HEK293 (cell line): ENCODE results near the gene NPTXR.

Source experiments
- CTCF ChIA-PET: fragments of 350-600 bp; formaldehyde crosslinking; extraction: SDS; loops from one replicate; lab custom pipeline; 2021; ENCODE audit warnings: antibody characterized with exemption; lab: Yijun Ruan, JAX
- POLR2A ChIA-PET: fragments of 300-600 bp; formaldehyde crosslinking; extraction: SDS; loops from one replicate; lab custom pipeline; 2020; ENCODE audit warnings: antibody characterized with exemption, inconsistent platforms; lab: Yijun Ruan, JAX
- H3K27ac ChIP-seq: fragments of 200-500 bp; sonication (Bioruptor generic); 2 replicates; pipeline ENCODE4 v1.5.1; 2014; ENCODE audit warnings: low read depth, low read length, control low read depth, inconsistent platforms; ENCODE audit errors: extremely low read depth
- H3K36me3 ChIP-seq, 2 experiments: fragments of 200-500 bp in 1 of 2; sonication (Bioruptor generic) in 1 of 2; 1 replicate in 1 of 2; 2 replicates in 1 of 2; pipeline ENCODE4 v1.5.1; 2014 to 2017; ENCODE audit warnings: inconsistent platforms in 2 of 2, low read length in 2 of 2; ENCODE audit not compliant: control insufficient read depth in 2 of 2, insufficient read depth in 1 of 2
- H3K4me1 ChIP-seq: fragments of 200-500 bp; sonication (Bioruptor generic); 2 replicates; pipeline ENCODE4 v1.5.1; 2014; ENCODE audit warnings: mild to moderate bottlenecking, low read length, inconsistent platforms; ENCODE audit not compliant: control insufficient read depth, insufficient read depth
- H3K4me3 ChIP-seq: 2 replicates; pipeline ENCODE4 v1.5.1; 2011; ENCODE audit warnings: low read depth, mild to moderate bottlenecking, control low read depth, low read length, moderate library complexity
- H3K9me3 ChIP-seq: fragments of 200-500 bp; sonication (Bioruptor generic); 2 replicates; pipeline ENCODE4 v1.5.1; 2014; ENCODE audit warnings: low read depth, low read length, inconsistent platforms; ENCODE audit not compliant: control insufficient read depth, insufficient read depth
- BCL6B ChIP-seq: fragments of 450-650 bp; formaldehyde crosslinking; IDR thresholded peaks from 2 replicates; pipeline ENCODE4 v1.5.1; 2017; ENCODE audit warnings: missing biosample characterization, missing genetic modification characterization
- CTCF ChIP-seq: fragments of 450-650 bp; formaldehyde crosslinking; IDR thresholded peaks from 2 replicates; pipeline ENCODE4 v1.5.1; 2016; ENCODE audit warnings: missing biosample characterization, missing genetic modification characterization
- GLIS1 ChIP-seq: fragments of 450-650 bp; formaldehyde crosslinking; IDR thresholded peaks from 2 replicates; pipeline ENCODE4 v1.5.1; 2016; ENCODE audit warnings: missing biosample characterization, missing genetic modification characterization
- PBX3 ChIP-seq: sonication (generic); formaldehyde crosslinking; IDR thresholded peaks from 2 replicates; pipeline ENCODE4 v1.8.1; 2022; ENCODE audit warnings: mild to moderate bottlenecking, moderate library complexity, missing genetic modification reagents
- SALL2 ChIP-seq: fragments of 450-650 bp; formaldehyde crosslinking; IDR thresholded peaks from 2 replicates; pipeline ENCODE4 v1.5.0; 2017; ENCODE audit warnings: missing biosample characterization, mild to moderate bottlenecking, missing genetic modification characterization, borderline replicate concordance
- ZFHX2 ChIP-seq: fragments of 450-650 bp; formaldehyde crosslinking; conservative IDR thresholded peaks from 2 replicates; pipeline ENCODE4 v1.5.1; 2016; ENCODE audit warnings: missing biosample characterization, missing genetic modification characterization
- ZNF10 ChIP-seq: fragments of 450-650 bp; formaldehyde crosslinking; IDR thresholded peaks from 2 replicates; pipeline ENCODE4 v1.5.1; 2017; ENCODE audit warnings: missing biosample characterization, missing genetic modification characterization
- ZNF341 ChIP-seq: fragments of 450-650 bp; formaldehyde crosslinking; IDR thresholded peaks from 2 replicates; pipeline ENCODE4; 2016; ENCODE audit warnings: low read depth, missing biosample characterization, missing genetic modification characterization
- ZNF37A ChIP-seq: fragments of 450-650 bp; IDR thresholded peaks from 2 replicates; pipeline ENCODE4 v1.5.1; 2018; ENCODE audit warnings: missing biosample characterization, missing genetic modification characterization
- ZNF449 ChIP-seq: fragments of 450-650 bp; formaldehyde crosslinking; IDR thresholded peaks from 2 replicates; pipeline ENCODE4 v1.5.1; 2017; ENCODE audit warnings: missing biosample characterization, mild to moderate bottlenecking, missing genetic modification characterization, moderate library complexity
- ZNF488 ChIP-seq: fragments of 450-650 bp; formaldehyde crosslinking; IDR thresholded peaks from 2 replicates; pipeline ENCODE4 v1.5.1; 2016; ENCODE audit warnings: missing biosample characterization, missing genetic modification characterization
- ZNF558 ChIP-seq: fragments of 450-650 bp; formaldehyde crosslinking; IDR thresholded peaks from 2 replicates; pipeline ENCODE4 v1.5.1; 2016; ENCODE audit warnings: missing biosample characterization, missing genetic modification characterization
- ZNF660 ChIP-seq: fragments of 450-650 bp; IDR thresholded peaks from 2 replicates; pipeline ENCODE4 v1.5.1; 2018; ENCODE audit warnings: missing biosample characterization, mild to moderate bottlenecking, missing genetic modification characterization
- ZNF677 ChIP-seq: fragments of 450-650 bp; IDR thresholded peaks from 2 replicates; pipeline ENCODE4 v1.5.0; 2018; ENCODE audit warnings: missing biosample characterization, mild to moderate bottlenecking, missing genetic modification characterization, moderate library complexity
- ZNF776 ChIP-seq: fragments of 450-650 bp; formaldehyde crosslinking; IDR thresholded peaks from 2 replicates; pipeline ENCODE4 v1.5.0; 2017; ENCODE audit warnings: missing biosample characterization, missing genetic modification characterization, borderline replicate concordance
- TF ChIP-seq, protein P1 (sequence below): fragments of 450-650 bp; formaldehyde crosslinking; IDR thresholded peaks from 2 replicates; pipeline ENCODE4 v1.5.1; 2016; ENCODE audit warnings: missing biosample characterization, missing genetic modification characterization, borderline replicate concordance
- TF ChIP-seq, protein P2 (sequence below): fragments of 450-650 bp; formaldehyde crosslinking; IDR thresholded peaks from 2 replicates; pipeline ENCODE4 v1.5.1; 2017; ENCODE audit warnings: missing biosample characterization, missing genetic modification characterization

Gene NPTXR

GRCh38 chr22:38843657-38844314 lies at the start of gene NPTXR:
Gene NPTXR (minus strand): TSS chr22:38844028.
- H3K4me3 ChIP-seq = peak within 1 kb of the TSS; percentile 42
- ChIA-PET POLR2A (interaction anchor here (0.6 to 2.7 kb wide), 6 partner anchors 10 to 337 kb away, joined by 3 to 19 read pairs (median 4); no protein-coding TSS in a partner anchor), CTCF (interaction anchor here (0.7 to 4.5 kb wide), 4 partner anchors 26 to 159 kb away, joined by 3 to 38 read pairs (median 10); no protein-coding TSS in a partner anchor)
- H3K9me3 ChIP-seq = no peaks in the 10 kb centered on the region
- H3K27ac ChIP-seq = peak within 1 kb of the TSS; percentile 63; the same call in 1 of the 2 replicates
- H3K4me1 ChIP-seq = 0 out of 2 replicates have a peak, but pooled peaks cover 2% of the 10 kb centered on the region
- TF ChIP-seq CTCF (no peak), ZNF449 (tag by site-specific recombination) (no peak), ZNF37A (tag by site-specific recombination) (no peak), ZNF660 (tag by site-specific recombination) (0 out of 2 replicates have a peak, but pooled peaks have one; percentile 11), ZNF558 (tag by site-specific recombination) (no peak), ZNF776 (tag by site-specific recombination) (no peak), PBX3 (CRISPR knock-in tag) (no peak), GLIS1 (tag by site-specific recombination) (0 out of 2 replicates have a peak, but pooled peaks have one; percentile 36), BCL6B (tag by site-specific recombination) (no peak), ZNF341 (tag by site-specific recombination) (no peak), ZNF677 (tag by site-specific recombination) (peak; percentile 51; the same call in 1 of the 2 replicates), SALL2 (tag by site-specific recombination) (no peak), ZNF488 (tag by site-specific recombination) (no peak), ZNF10 (tag by site-specific recombination) (no peak), ZFHX2 (no peak)
- TF ChIP-seq, protein P1, sequence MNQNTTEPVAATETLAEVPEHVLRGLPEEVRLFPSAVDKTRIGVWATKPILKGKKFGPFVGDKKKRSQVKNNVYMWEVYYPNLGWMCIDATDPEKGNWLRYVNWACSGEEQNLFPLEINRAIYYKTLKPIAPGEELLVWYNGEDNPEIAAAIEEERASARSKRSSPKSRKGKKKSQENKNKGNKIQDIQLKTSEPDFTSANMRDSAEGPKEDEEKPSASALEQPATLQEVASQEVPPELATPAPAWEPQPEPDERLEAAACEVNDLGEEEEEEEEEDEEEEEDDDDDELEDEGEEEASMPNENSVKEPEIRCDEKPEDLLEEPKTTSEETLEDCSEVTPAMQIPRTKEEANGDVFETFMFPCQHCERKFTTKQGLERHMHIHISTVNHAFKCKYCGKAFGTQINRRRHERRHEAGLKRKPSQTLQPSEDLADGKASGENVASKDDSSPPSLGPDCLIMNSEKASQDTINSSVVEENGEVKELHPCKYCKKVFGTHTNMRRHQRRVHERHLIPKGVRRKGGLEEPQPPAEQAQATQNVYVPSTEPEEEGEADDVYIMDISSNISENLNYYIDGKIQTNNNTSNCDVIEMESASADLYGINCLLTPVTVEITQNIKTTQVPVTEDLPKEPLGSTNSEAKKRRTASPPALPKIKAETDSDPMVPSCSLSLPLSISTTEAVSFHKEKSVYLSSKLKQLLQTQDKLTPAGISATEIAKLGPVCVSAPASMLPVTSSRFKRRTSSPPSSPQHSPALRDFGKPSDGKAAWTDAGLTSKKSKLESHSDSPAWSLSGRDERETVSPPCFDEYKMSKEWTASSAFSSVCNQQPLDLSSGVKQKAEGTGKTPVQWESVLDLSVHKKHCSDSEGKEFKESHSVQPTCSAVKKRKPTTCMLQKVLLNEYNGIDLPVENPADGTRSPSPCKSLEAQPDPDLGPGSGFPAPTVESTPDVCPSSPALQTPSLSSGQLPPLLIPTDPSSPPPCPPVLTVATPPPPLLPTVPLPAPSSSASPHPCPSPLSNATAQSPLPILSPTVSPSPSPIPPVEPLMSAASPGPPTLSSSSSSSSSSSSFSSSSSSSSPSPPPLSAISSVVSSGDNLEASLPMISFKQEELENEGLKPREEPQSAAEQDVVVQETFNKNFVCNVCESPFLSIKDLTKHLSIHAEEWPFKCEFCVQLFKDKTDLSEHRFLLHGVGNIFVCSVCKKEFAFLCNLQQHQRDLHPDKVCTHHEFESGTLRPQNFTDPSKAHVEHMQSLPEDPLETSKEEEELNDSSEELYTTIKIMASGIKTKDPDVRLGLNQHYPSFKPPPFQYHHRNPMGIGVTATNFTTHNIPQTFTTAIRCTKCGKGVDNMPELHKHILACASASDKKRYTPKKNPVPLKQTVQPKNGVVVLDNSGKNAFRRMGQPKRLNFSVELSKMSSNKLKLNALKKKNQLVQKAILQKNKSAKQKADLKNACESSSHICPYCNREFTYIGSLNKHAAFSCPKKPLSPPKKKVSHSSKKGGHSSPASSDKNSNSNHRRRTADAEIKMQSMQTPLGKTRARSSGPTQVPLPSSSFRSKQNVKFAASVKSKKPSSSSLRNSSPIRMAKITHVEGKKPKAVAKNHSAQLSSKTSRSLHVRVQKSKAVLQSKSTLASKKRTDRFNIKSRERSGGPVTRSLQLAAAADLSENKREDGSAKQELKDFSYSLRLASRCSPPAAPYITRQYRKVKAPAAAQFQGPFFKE (tag by site-specific recombination) = no peak
- TF ChIP-seq, protein P2, sequence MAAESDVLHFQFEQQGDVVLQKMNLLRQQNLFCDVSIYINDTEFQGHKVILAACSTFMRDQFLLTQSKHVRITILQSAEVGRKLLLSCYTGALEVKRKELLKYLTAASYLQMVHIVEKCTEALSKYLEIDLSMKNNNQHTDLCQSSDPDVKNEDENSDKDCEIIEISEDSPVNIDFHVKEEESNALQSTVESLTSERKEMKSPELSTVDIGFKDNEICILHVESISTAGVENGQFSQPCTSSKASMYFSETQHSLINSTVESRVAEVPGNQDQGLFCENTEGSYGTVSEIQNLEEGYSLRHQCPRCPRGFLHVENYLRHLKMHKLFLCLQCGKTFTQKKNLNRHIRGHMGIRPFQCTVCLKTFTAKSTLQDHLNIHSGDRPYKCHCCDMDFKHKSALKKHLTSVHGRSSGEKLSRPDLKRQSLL (tag by site-specific recombination) = peak; percentile 99; the same call in 1 of the 2 replicates
- H3K36me3 ChIP-seq = no peaks in the 10 kb centered on the region
